GM18867 (cell line): ENCODE data around the gene DNAH10.

Source experiments
- ATAC-seq: cut with Tn5 transposase; IDR thresholded peaks from one replicate; pipeline ENCODE4 v1.9.1; 2021; ENCODE audit warnings: mild to moderate bottlenecking, moderate library complexity; ENCODE audit not compliant: unreplicated experiment

Gene DNAH10

DNA sequence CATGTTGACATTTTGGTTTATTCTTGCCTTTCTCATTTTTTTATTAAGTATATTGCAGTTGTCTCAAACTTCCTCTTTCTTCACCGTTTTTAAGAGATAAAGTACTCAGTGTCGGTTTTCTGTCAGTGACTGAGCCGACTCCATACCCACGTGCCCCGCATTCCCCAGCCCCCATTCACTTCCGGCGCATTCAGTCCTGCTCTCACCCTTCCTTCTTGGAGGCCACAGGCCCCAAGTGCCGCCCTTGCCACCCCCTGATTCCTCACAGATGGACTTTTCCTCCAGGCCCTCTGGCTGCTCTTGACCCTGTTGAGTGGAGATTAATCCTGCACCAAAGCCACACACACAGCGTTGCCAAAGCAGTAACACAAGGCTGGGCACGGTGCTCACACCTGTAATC lies 19.1 kb upstream of the DNAH10 start:
- no peak for ATAC-seq

DNA sequence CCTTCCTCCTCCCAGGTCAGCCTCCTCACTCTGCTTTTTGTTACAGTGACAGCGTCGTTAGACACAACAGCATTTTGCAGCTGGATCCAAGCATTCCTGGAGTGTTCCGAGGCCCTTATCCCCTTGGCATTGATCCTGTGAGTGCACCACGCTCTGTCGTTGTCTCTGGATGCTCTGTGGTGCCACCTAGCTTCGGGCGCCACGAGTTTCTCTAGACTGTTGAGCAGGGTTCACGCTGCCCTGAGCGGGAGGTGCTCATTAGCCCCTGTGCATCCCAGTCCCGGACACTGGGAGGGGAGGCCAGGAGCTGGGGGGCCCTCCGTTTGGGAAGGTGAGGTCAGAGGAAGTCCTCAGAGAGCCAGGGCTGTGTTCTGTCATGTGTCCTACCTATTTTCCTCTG lies 17.3 kb upstream of the DNAH10 start:
- ATAC-seq: no peak

DNA sequence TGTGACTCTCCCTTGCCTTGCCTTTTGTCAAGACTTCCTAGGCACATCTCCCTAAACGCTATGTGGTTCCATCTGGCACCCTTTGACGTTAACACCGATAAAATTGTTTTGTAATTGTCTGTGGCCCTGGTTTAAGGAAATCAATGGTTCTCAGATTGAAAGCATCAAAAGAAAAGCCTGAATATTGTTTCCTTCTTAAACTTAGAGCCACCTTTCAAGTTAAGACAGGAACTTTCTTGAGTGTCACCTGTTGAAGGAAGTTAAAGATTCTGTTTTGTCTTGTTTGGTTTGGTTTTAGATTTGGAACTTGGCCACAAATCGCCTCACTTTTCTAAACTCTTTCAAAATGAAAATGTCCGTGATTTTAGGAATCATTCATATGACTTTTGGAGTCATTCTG lies 14.8 kb upstream of the DNAH10 start:
- no peak for ATAC-seq

DNA sequence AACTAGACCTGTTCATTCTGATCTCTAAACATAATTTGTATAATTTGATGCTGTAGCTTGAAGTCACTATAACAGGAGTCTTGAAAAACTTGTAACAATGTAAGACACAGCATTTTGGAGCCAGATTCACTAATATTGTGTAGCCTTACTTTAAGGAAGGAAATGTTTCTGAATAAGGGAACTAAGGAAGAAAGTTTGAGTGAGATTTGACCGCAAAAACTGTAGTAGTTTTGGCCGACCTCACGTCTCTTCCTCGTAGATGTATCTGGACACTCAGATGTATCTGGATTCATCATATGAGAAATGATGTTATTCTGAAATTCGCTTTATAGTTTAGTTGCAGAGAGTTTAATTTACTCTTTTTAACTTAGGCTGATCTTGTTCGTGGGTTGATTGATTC lies 13.9 kb upstream of the DNAH10 start:
- no peak for ATAC-seq

DNA sequence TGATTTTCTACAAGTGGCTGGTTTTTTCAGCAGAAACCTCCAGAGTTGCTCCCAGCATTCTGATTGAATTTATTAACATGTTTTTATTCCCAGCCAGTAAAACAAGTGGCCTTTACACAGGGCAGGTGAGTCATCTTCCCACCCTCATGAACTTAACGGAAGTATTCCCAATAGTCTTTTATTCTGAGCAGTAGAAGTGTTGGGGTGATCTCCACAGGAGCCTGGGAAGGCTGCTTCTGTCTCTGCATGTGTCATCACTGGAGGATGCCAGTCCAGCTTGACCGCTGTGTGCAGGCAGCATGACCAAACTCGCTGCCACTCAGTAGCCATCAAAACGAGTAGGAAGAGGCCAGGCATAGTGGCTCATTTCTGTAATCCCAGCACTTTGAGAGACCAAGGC lies 13.4 kb upstream of the DNAH10 start:
- no peak for ATAC-seq

DNA sequence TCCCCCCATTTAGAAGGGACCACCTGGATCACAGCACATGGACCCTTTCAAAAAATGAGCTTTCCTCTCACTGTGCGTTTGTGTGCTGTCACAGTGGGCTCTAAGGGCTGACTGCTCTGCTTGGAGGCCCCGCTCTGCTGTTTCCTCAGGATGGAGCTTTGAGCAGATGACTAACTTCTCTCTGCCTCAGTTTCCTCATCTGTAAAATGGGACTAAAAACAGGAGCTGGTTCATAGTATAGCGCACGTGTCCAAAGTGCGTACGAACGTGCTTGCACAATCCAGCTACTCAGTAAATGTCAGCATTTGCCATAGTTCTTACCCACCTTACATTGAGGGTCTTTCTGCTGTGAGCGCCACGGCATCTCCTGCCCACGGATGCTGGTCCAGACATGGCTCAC lies 12.7 kb upstream of the DNAH10 start:
- ATAC-seq: no peak

DNA sequence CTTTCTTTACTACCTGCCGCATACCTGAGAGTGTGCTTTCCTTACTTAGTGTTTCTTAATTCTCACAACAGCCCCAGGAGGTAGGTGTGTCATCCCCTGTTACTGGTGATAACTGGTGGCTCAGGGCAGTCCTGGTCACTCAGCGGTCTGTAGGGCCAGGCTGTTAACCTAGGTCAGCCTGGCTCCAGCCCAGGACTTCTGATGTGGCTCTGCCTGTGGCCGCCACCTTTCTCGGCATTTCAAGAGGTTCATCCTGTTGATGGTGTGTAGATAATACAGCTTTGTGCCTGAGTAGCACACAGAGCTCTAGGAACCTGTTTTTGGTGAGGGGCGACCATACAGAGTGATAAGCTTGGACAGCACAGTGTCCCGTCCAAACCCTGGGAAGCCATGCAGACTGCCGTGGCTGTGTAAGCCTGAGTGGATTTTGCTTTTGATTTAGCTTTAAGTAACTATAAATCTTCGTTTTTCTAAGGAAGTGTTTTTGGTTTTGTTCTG lies 11.9 kb upstream of the DNAH10 start:
- ATAC-seq: no peak

DNA sequence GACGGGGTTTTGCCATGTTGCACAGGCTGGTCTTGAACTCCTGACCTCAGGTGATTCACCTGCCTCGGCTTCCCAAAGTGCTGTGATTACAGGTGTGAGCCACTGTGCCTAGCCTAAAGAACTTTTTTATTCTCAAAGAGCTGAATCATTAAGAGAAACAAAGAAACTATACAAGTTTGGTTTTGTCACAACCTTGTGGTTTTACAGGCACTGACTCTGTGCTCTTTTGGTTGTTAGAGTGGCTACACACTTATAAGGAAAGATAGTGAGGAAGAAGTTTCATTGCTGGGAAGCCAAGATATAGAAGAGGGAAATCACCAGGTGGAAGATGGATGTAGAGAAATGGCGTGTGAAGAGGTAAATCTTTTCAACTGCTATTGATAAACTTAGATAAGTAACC lies 10.1 kb upstream of the DNAH10 start:
- no peak for ATAC-seq

DNA sequence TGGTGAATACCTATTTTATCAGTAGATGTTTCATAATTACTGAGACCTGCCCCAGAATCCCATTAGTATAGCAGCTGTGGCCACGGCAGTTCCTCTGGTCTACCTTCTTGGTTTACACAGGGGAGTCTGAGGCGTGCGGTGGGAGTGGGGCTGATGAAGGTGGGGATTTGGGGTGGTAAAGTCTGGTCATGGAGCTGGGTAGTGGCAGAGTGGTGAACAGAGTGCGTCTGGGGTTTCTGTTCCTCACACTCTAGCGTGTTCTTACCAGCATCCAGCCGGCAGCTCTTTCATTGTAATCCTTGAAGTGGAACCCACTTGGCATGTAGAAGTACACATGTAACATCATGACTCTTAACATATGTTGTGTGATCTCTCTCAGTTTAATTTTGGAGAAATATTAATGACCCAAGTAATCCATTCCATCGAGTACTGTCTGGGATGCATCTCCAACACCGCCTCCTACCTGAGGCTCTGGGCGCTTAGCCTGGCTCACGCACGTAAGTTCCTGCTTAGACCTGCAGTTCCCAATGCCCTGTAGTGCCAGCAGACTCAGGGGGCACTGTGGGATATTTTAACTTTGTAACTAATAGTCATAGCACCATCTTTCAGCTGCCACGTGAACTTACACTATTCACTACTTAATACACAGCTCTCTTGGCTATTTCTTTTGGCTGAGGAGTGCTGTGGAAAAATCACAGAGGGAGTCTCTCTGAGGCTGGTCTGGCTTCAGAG lies 7.9 kb upstream of the DNAH10 start:
- ATAC-seq: no peak

DNA sequence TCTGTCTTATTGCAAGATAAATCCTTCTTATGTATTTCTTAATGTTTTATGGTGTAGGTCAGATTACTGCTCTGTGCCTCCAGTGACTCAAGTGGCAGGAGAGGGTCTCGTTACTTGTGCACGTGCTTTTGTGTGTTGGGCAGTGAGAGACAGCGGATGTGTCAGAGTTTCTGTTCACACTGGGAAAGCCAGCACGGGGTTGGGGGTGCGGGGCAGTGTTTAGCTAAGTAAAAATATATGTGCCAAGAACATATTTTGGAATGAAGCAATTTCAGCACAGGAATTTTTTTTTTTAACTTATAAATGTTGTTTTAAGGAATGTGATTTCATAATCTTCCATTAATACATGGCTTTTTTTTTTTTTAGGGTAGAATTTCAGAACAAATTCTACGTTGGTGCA lies 4.5 kb upstream of the DNAH10 start:
- ATAC-seq: no peak

DNA sequence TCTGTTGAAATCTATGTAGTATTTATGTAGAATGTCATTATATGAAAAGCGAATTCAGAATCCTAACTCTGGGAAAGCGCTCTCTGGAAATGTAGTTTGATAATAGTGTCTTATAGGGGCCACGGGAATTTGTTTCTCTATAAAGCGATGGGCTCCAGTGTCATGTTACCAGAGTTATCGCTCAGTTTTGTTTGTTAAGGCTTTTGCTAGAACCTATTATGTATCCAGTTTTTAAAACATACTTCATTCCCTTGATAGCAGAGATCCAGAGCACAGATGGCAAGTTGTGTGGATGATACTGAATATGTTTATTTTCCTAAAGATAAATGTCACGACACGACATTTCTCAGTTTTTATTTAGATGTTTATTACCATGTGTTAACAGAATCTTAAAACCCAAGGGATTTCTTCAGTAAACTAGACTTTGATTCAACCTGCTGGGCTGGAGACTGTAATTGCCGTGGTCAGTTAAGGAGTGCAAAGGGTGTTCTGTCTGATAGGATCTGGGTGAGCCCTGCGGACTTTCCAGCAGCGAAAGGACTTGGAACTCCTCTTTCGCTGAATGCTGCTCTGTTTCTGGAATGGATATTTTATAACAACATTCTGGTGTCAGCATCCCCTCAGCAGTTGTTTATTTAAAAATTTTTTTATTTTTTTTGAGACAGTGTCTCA lies 1.7 kb upstream of the DNAH10 start:
- ATAC-seq: no peak

DNA sequence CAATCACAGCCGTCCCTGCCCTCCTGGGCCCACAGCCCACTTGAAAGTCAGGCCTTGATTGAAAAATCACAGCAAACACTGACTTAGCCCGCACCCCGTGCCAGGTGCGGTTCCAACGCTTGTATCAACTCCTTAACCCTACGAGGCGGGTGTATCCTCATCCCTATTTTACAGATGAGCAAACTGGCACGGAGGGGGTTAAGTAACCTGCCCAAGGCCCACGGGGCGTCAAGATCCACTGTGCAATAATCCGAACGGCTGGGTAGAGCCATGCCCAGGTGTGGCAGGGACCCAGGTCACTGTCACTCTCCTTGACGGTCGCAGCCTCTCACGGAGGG lies 583 bp downstream of the DNAH10 start:
- ATAC-seq: no peak

DNA sequence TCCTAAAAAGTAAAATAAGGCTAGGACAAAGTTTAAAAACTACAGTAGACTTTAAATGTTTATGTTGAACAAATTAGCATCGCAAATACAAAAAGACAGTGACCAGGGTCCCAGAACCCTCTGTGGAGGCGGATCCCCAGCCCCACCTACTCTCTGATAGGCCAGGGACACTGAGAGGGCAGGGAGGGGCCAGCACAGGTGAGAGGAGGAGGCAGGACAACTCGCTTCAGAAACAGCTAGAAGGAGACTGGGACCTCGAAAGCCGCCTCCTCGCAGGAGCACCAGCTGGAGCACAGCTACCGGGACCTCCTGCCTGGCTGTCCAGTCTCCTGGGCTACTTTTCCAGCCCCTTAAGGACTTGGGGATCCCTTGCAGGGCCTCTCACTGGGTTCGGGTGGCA lies 992 bp downstream of the DNAH10 start:
- no peak for ATAC-seq

DNA sequence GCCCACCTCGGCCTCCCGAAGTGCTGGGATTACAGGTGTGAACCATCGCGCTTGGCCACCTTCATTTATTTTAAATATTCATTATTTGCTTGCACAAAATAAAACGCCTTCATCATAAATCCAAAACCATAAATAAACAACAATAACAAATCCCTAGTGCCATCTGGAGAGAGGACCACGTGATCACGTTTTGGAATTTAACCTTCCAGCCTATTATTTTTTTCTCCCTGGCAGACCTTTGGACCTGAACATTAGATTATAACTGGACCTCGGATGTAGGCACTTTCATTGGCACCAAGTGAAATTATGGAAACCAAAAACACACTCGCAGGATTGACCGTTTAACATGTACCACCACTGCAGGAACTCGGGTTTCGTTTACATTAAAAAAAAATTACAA lies 2.0 kb downstream of the DNAH10 start:
- ATAC-seq: no peak

DNA sequence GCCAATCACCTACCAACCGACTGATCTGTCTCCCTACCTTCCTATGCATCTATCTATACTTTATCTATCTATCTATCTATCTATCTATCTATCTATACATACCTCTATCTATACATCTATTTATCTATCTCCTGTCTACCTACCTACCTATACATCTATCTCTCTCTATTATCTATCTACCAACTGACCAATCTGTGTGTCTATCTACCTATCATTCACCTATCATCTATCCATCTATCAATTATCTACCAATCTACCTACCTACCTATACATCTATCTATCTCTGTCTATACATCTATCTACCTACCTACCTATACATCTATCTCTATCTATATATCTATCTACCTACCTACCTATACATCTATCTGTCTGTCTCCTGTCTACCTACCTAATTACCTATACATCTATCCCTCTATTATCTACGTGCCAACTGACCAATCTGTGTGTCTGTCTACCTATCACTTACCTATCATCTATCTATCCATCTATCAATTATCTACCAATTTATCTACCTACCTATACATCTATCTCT lies 3.5 kb downstream of the DNAH10 start:
- ATAC-seq: no peak

DNA sequence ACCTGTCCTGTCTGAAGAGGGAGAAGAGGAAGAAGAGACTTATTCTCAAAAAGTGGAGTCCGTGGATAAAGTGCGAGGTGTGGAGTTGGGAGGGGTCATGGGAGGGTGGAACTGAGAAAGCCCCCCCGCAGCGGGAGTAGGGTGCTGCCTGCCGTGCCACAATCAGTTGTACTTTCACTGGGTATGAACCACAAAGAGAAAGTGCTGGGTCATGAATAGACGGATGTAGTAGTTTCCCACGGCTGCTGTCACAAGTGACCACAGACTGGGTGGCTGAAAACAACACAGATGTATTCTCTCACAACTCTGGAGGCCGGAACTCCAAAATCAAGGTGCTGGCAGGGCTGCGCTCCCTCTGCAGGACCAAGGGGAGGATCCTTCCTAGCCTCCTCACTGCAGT lies 5.5 kb downstream of the DNAH10 start:
- peak; percentile 80 for ATAC-seq

DNA sequence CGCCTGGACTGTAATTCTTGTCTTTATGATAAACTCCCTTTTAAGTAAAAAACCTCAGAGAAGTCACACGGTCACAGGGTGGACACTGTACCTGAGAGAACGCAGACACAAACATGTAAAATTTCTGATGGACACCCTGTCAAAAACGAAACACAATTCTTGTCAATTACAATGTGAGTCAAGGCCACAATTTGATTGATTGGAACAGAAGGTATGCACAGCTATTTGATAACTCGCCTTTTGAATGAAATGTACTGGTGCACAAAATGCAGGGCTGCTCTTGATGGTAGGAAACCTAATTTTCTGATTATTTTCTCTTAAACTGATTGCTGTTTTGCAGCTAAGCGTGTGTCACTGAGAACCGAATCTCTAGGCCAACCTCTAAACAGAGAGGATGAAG lies 9.2 kb downstream of the DNAH10 start:
- no peak for ATAC-seq

DNA sequence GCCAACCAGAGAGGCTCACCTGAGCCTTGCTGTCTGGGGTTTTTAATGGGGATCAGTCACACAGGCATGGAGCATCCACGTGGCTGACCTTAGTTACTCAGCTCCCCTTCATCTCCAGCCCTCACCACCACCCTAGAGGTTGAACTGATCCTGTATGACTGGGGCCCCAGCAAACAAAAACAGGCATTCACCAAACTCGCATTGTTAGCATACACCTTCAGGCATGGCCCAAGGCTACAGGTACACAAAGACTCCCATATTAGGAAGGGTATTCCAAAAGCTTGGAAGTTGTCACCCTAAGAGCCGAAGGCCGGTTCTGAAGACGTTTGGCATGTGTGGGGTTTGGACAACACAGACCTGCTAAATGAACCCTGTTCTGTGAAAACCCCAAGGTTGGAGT lies 10.0 kb downstream of the DNAH10 start:
- ATAC-seq: no peak

DNA sequence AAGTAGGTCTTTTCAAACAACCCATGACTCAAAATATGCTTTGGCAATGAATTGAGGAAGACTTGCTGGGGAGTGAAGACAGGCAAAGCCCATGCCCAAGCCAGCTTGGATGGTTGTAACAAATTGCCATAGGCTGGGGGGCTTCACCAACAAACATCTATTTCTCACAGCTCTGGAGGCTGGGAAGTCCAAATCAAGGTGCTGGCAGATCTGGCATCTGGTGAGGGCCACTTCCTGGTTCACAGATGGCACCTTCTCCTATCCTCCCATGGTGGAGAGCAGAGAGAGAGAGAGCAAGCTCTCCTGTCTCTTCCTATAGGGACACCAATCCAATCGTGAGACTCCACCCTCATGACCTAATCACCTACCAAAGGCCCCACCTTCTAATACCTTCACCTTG lies 11.3 kb downstream of the DNAH10 start:
- ATAC-seq: no peak

DNA sequence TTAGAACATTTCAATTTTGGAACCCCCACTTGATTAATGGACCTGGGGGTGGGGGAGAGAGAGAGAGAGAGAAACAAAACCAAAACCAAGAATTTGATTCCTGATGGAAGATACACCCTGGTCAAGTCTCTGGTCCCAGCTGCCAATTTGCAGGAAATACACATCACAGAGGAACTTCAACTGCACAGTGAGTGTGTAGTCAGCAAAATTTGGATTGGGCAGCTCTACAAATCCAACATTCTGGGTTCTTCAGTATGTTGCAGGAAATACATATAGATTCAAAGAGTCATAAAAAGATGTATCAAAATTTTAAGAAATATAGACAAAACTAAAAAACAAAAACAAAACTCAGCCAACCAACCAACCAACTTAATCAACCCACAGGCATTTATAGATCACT lies 17.4 kb downstream of the DNAH10 start:
- ATAC-seq: no peak

DNA sequence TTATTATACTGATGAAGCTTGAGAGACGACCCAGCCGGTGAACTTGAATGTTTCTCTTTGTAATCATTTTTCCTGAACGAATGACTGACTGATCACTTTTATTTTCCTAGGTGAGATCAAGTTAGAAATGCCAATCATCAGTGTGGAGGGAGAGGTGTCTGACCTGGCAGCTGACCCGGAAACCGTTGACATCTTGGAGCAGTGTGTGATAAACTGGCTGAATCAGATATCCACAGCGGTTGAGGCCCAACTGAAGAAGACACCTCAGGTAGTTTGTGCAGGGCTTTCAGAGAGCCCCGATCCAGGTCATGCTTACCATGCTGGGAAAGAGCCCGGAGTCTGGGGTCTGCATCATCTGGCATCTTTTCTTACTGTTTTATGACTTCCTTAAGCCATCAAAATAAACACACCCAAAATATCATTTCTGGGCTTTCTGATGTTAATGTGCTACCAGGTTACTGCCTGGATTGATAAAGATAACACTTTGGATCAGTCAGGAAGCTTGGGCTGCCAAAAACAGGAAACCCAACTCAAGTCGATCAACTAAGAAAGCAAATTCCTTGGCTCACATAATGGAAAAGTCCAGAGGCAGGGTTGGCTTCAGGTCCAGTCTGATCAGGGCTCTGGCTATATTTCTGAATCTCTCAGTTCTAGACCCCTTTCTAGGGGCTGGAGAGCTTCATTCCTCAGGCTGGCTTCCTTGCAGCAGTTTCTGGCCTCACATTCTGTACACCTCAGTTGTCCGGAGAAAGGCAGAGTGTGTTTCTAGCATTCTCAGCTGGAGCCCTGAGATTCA lies 21.1 kb downstream of the DNAH10 start:
- ATAC-seq: no peak

DNA sequence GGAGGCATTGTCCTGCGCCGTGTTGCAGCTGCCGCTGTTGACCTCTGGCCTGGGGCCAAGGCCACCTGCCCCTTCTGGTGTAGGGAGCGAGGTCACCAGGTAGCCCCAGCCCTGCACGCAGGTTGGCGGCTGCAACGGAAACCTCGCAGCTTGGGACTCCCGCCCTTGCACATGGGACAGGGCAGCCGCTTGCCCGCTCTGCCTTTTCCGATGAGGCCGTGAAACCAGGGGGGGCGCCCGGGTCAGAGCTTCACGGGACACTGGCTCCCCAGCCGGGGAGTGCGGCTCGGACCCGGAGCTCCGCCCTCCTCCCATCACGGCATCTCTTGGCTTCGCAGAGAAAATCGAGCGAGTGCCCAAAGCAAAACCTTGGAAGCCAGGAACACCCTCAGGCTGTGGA lies 25.4 kb downstream of the DNAH10 start:
- ATAC-seq: no peak
